ENCODE results near the gene SART1. TPM values are rescaled to one million over a fixed set of nuclear protein-coding genes. Genes with fewer than 3 reads are reported as not detected.

SART1 gene
- total and polyA plus RNA-seq, 3 experiments from 2014 or later: 50.1 to 70.2 (median 69.9) TPM

DNA sequence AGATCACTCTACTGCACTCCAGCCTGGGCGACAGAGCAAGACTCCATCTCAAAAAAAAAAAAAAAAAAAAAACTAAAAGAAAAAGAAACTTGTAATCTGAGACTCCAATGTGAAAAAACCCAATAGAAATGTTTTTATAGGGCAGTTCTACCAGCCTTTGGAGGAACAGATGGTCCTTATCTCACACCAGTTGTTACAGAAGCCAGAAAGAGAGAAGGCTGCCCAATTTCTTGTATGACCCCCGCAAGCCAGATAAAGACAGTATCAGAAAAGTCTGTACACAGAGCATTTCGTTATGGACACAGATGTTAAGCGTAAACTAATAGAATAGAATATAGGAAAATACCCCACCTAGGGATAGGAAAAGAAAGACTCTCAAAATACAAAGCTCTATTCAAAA lies 27.5 kb upstream of the SART1 start:
- no peaks in the 10 kb centered on the region for H3K9me3 ChIP-seq (ENCODE audit: low read length)
- Mint-ChIP-seq H3K27ac (no peak overlapping the region), H3K36me3 (no peaks in the 10 kb centered on the region), H3K27me3 (peaks cover 1 to 11% of the 10 kb centered on the region in 2 donors), H3K4me3 (no peak overlapping the region), H3K9me3 (no peaks in the 10 kb centered on the region), H3K4me1 (peaks cover 1 to 16% (median 7%) of the 10 kb centered on the region in 3 donors)
- CTCF ChIA-PET: interaction anchor here (0.7 to 2.8 kb wide), 3 partner anchors 16 to 49 kb away, joined by 3 to 17 read pairs (median 3); partner anchors contain the start of gene FIBP
- H3K4me1 ChIP-seq (ENCODE audit: insufficient read depth, low read length): peaks cover 2% of the 10 kb centered on the region
- no peak for DNase-seq
- no peak overlapping the region for H3K4me3 ChIP-seq (ENCODE audit: low read length)
- H3K27ac ChIP-seq (ENCODE audit: low read depth, low read length): no peak overlapping the region
- H3K27me3 ChIP-seq (ENCODE audit: insufficient read depth, low read length, poor library complexity, severe bottlenecking): no peaks in the 10 kb centered on the region
- POLR2A ChIA-PET: interaction anchor here (0.6 kb wide), 1 partner anchor 86 kb away, joined by 3 read pairs; no protein-coding TSS in a partner anchor
- no peaks in the 10 kb centered on the region for H3K36me3 ChIP-seq (ENCODE audit: insufficient read depth, low read length)

DNA sequence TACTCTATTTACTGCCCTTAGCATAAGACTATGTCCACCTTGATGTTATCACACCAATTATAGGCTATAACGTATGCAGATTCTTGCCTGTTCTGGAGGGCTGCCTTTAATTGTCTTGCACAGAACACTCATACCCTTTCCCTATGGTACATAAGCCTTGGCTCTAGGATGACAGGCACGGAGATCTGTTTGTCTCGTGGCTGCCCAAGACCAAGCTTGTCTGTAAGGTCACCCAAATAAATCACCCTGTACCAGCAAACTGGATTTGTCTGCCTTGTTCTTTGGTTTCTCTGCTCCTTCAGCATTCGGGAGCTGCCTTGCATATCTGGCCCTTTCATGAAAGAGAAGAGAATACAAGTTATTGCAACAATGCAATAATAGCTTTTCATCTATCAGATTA lies 23.8 kb upstream of the SART1 start:
- Histone ChIP-seq H3K27ac (ENCODE audit: low read depth, low read length) (no peak overlapping the region), H3K36me3 (ENCODE audit: insufficient read depth, low read length) (no peaks in the 10 kb centered on the region), H3K4me1 (ENCODE audit: insufficient read depth, low read length) (no peaks in the 10 kb centered on the region), H3K4me3 (ENCODE audit: low read length) (no peak overlapping the region), H3K27me3 (ENCODE audit: insufficient read depth, low read length, poor library complexity, severe bottlenecking) (no peaks in the 10 kb centered on the region), H3K9me3 (ENCODE audit: low read length) (no peaks in the 10 kb centered on the region)
- H3K27me3 Mint-ChIP-seq: peaks cover 1 to 15% of the 10 kb centered on the region in 2 donors
- H3K4me1 Mint-ChIP-seq: no peaks in the 10 kb centered on the region
- POLR2A ChIA-PET: no interaction called here
- no peak overlapping the region for H3K27ac Mint-ChIP-seq
- DNase-seq: no peak
- CTCF ChIA-PET: interaction anchor here (0.6 to 1.8 kb wide), 2 partner anchors 53 kb away, joined by 3 to 5 read pairs; no protein-coding TSS in a partner anchor
- H3K9me3 Mint-ChIP-seq: no peaks in the 10 kb centered on the region
- H3K36me3 Mint-ChIP-seq: no peaks in the 10 kb centered on the region
- H3K4me3 Mint-ChIP-seq: no peak overlapping the region

DNA sequence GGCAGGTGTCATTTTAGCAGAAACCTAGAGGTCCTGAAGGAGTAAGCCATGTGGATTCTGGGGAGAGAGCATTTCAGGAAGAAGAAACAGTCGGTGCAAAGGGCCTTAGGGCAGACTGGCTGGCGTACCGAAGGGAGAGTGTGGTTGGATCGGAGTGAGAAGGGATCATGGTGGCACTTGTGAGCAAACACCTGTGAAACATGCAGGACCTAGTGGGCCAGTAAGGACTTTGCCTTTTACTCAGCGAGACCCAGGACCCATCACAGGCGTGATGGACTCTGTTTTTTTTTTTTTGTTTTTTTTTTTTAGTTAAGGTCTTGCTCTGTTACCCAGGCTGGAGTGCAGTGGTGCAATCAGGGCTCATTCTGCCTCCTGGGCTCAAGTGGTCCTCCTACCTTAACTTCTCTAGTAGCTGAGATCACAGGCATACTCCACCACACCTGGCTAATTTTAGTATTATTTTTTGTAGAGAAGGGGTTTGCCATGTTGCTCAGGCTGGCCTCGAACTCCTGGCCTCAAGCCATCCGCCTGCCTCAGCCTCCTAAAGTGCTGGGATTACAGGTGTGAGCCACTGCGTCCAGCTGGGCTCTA lies 19.7 kb upstream of the SART1 start:
- no peak overlapping the region for H3K27ac ChIP-seq (ENCODE audit: low read depth, low read length)
- no peaks in the 10 kb centered on the region for H3K4me1 ChIP-seq (ENCODE audit: insufficient read depth, low read length)
- no peak for DNase-seq
- H3K36me3 Mint-ChIP-seq: no peaks in the 10 kb centered on the region
- peak overlapping the region in 2 of 8 donors; percentile 31 to 90 for H3K27ac Mint-ChIP-seq
- H3K4me3 Mint-ChIP-seq: no peak overlapping the region
- POLR2A ChIA-PET: interaction anchor here (0.6 kb wide), 1 partner anchor 54 kb away, joined by 3 read pairs; the partner anchor contains the start of gene FIBP
- no peaks in the 10 kb centered on the region for H3K27me3 ChIP-seq (ENCODE audit: insufficient read depth, low read length, poor library complexity, severe bottlenecking)
- H3K9me3 Mint-ChIP-seq: no peaks in the 10 kb centered on the region
- no peaks in the 10 kb centered on the region for H3K36me3 ChIP-seq (ENCODE audit: insufficient read depth, low read length)
- H3K9me3 ChIP-seq (ENCODE audit: low read length): no peaks in the 10 kb centered on the region
- CTCF ChIA-PET: no interaction called here
- no peak overlapping the region for H3K4me3 ChIP-seq (ENCODE audit: low read length)
- H3K27me3 Mint-ChIP-seq: peaks cover 0 to 15% of the 10 kb centered on the region in 2 donors
- H3K4me1 Mint-ChIP-seq: no peaks in the 10 kb centered on the region

GRCh38 chr11:65942531-65942930 lies 19.0 kb upstream of the SART1 start:
- H3K36me3 Mint-ChIP-seq: no peaks in the 10 kb centered on the region
- Histone ChIP-seq H3K27me3 (ENCODE audit: insufficient read depth, low read length, poor library complexity, severe bottlenecking) (no peaks in the 10 kb centered on the region), H3K4me3 (ENCODE audit: low read length) (no peak overlapping the region), H3K9me3 (ENCODE audit: low read length) (no peaks in the 10 kb centered on the region), H3K36me3 (ENCODE audit: insufficient read depth, low read length) (no peaks in the 10 kb centered on the region), H3K27ac (ENCODE audit: low read depth, low read length) (no peak overlapping the region), H3K4me1 (ENCODE audit: insufficient read depth, low read length) (no peaks in the 10 kb centered on the region)
- H3K4me1 Mint-ChIP-seq: no peaks in the 10 kb centered on the region
- H3K4me3 Mint-ChIP-seq: no peak overlapping the region
- ChIA-PET CTCF (no interaction called here), POLR2A (interaction anchor here (0.6 kb wide), 1 partner anchor 54 kb away, joined by 3 read pairs; the partner anchor contains the start of gene FIBP)
- no peak overlapping the region for H3K27ac Mint-ChIP-seq
- peaks cover 0 to 12% of the 10 kb centered on the region in 2 donors for H3K27me3 Mint-ChIP-seq
- no peaks in the 10 kb centered on the region for H3K9me3 Mint-ChIP-seq
- no peak for DNase-seq

- Histone ChIP-seq H3K27ac (ENCODE audit: low read depth, low read length) (no peak overlapping the region), H3K4me1 (ENCODE audit: insufficient read depth, low read length) (no peaks in the 10 kb centered on the region), H3K9me3 (ENCODE audit: low read length) (no peaks in the 10 kb centered on the region), H3K36me3 (ENCODE audit: insufficient read depth, low read length) (no peaks in the 10 kb centered on the region), H3K27me3 (ENCODE audit: insufficient read depth, low read length, poor library complexity, severe bottlenecking) (no peaks in the 10 kb centered on the region), H3K4me3 (ENCODE audit: low read length) (no peak overlapping the region)
- Mint-ChIP-seq H3K9me3 (no peaks in the 10 kb centered on the region), H3K4me1 (no peaks in the 10 kb centered on the region), H3K27ac (no peak overlapping the region), H3K4me3 (no peak overlapping the region), H3K36me3 (no peaks in the 10 kb centered on the region), H3K27me3 (peaks cover 0 to 4% of the 10 kb centered on the region in 2 donors)
- ChIA-PET CTCF (interaction anchor here (1.1 kb wide), 1 partner anchor 78 kb away, joined by 3 read pairs; no protein-coding TSS in a partner anchor), POLR2A (no interaction called here)
- DNase-seq: no peak
Measured at GRCh38 chr11:65944191-65944590, 17.3 kb upstream of the SART1 start.

DNA sequence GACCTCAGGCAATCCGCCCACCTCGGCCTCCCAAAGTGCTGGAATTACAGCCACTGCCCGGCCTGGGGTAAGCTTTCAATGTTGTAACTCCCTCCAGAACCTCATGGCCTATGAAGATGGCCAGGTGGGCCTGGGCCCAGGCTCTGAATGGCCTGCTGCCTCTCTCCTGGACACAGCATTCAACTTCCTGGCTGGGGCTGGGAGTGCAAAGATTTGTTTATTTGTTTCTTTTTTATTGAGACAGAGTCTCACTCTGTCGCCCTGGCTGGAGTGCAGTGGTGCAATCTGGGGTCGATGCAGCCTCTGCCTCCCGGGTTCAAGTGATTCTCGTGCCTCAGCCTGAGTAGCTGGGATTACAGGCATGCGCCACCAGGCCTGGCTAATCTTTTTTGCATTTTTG lies 16.8 kb upstream of the SART1 start:
- CTCF ChIA-PET: interaction anchor here (1.1 kb wide), 1 partner anchor 77 kb away, joined by 3 read pairs; no protein-coding TSS in a partner anchor
- Histone ChIP-seq H3K4me3 (ENCODE audit: low read length) (no peak overlapping the region), H3K36me3 (ENCODE audit: insufficient read depth, low read length) (no peaks in the 10 kb centered on the region), H3K27ac (ENCODE audit: low read depth, low read length) (no peak overlapping the region), H3K4me1 (ENCODE audit: insufficient read depth, low read length) (no peaks in the 10 kb centered on the region), H3K9me3 (ENCODE audit: low read length) (no peaks in the 10 kb centered on the region), H3K27me3 (ENCODE audit: insufficient read depth, low read length, poor library complexity, severe bottlenecking) (no peaks in the 10 kb centered on the region)
- no peak for DNase-seq
- POLR2A ChIA-PET: no interaction called here
- peaks cover 0 to 4% of the 10 kb centered on the region in 2 donors for H3K27me3 Mint-ChIP-seq
- no peaks in the 10 kb centered on the region for H3K9me3 Mint-ChIP-seq
- H3K36me3 Mint-ChIP-seq: no peaks in the 10 kb centered on the region
- H3K4me1 Mint-ChIP-seq: no peaks in the 10 kb centered on the region
- no peak overlapping the region for H3K27ac Mint-ChIP-seq
- H3K4me3 Mint-ChIP-seq: no peak overlapping the region

DNA sequence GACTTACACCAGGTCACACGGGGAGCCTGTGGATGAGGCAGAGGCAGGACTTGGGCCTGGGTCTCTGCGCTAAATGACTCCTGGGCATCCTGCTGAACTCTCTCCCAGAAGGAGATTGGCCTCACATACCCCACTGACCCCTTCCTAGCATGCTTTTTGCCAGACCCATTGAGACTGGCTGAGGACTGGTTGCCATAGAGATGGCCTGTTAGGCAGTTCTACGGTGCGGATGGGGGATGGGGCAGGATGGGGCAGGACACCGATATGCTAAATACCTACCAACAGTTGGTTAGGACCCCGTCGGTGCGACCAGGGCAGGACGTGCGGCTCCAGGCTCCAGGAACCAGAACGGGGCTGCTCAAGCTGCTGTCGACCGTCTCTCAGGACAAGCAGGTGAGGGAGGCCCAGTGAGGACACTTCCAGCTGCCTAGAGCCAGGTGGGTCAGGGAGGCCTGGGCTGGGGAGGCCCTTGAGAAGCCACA lies 16.1 kb upstream of the SART1 start, which contains the start of gene TSGA10IP:
TSGA10IP (plus strand) TSS at position 51 of the 482 bp plus-strand sequence; CDS start at position 247, 196 bp downstream.
- Mint-ChIP-seq H3K36me3 (no peaks in the 10 kb centered on the region), H3K4me3 (no peak within 1 kb of the TSS), H3K4me1 (no peaks in the 10 kb centered on the region), H3K9me3 (no peaks in the 10 kb centered on the region), H3K27ac (no peak within 1 kb of the TSS), H3K27me3 (no peaks in the 10 kb centered on the region)
- H3K4me1 ChIP-seq (ENCODE audit: insufficient read depth, low read length): no peaks in the 10 kb centered on the region
- POLR2A ChIA-PET: no interaction called here
- no peaks in the 10 kb centered on the region for H3K9me3 ChIP-seq (ENCODE audit: low read length)
- no peak for DNase-seq
- CTCF ChIA-PET: no interaction called here
- H3K4me3 ChIP-seq (ENCODE audit: low read length): no peak within 1 kb of the TSS
- H3K27ac ChIP-seq (ENCODE audit: low read depth, low read length): no peak within 1 kb of the TSS
- H3K27me3 ChIP-seq (ENCODE audit: insufficient read depth, low read length, poor library complexity, severe bottlenecking): no peaks in the 10 kb centered on the region
- no peaks in the 10 kb centered on the region for H3K36me3 ChIP-seq (ENCODE audit: insufficient read depth, low read length)

DNA sequence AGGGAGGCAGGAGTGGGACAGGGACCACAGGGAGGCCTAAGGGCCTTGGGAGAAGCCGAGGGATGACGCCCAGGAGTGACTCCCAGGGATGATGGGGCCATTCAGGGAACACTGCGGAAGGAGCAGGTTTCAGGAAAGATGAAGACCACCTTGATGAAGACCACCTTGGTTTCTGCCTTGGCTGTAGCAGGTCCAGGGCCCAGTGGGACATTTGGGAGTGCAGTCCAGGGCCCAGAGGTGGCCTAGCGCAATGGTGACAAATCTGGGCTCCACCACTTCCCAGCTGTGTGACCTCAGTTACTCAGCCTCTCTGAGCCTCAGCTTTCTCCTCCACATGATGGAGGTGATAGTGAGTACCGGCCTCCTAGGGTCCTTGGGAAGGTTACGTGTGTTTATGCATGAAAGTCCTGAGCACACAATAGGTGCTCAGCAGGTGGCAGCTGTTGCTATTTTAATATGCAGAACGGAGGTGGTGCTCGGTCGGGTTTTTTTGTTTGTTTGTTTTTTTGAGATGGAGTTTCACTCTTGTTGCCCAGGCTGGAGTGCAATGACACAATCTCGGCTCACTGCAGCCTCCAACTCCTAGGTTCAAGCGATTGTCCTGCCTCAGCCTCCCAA lies 15.5 kb upstream of the SART1 start:
- no peak overlapping the region for H3K27ac Mint-ChIP-seq
- DNase-seq: no peak
- Histone ChIP-seq H3K36me3 (ENCODE audit: insufficient read depth, low read length) (no peaks in the 10 kb centered on the region), H3K27ac (ENCODE audit: low read depth, low read length) (no peak overlapping the region), H3K4me3 (ENCODE audit: low read length) (no peak overlapping the region), H3K9me3 (ENCODE audit: low read length) (no peaks in the 10 kb centered on the region), H3K27me3 (ENCODE audit: insufficient read depth, low read length, poor library complexity, severe bottlenecking) (no peaks in the 10 kb centered on the region), H3K4me1 (ENCODE audit: insufficient read depth, low read length) (no peaks in the 10 kb centered on the region)
- H3K27me3 Mint-ChIP-seq: peaks cover 0 to 2% of the 10 kb centered on the region in 2 donors
- no peaks in the 10 kb centered on the region for H3K9me3 Mint-ChIP-seq
- H3K4me1 Mint-ChIP-seq: no peaks in the 10 kb centered on the region
- H3K4me3 Mint-ChIP-seq: no peak overlapping the region
- ChIA-PET CTCF (no interaction called here), POLR2A (no interaction called here)
- H3K36me3 Mint-ChIP-seq: no peaks in the 10 kb centered on the region

Measured in CD8-positive, alpha-beta memory T cell (primary cell).